Astrocyte (in vitro differentiated cells and primary cell): Measurements from ENCODE around the gene NBDY.

Experiments
- CTCF ChIP-seq: IDR thresholded peaks from 2 replicates; pipeline ENCODE4 v1.5.1; 2011; ENCODE audit warnings: low read depth, mild to moderate bottlenecking, inconsistent platforms, low read length, moderate library complexity; ENCODE audit not compliant: insufficient read depth
- EZH2 ChIP-seq: IDR thresholded peaks from 2 replicates; pipeline ENCODE4 v1.6.1; 2012; ENCODE audit warnings: mild to moderate bottlenecking, low read length, inconsistent platforms; ENCODE audit not compliant: insufficient read depth

GRCh38 chrX:56798339-56798711, 69.3 kb downstream of the NBDY start:
- no peak for TF ChIP-seq CTCF
- no peak for TF ChIP-seq EZH2
